Activated T-cell treated with anti-CD3 and anti-CD28 coated beads for 4 hours (primary cell): ENCODE data around the gene ZYX.
"Not testable (repeated sequence)": the region's sequence is repeated elsewhere in the genome, so short reads cannot be mapped to it uniquely, and the experiment has no call there.

Experiments used
- DNase-seq: peaks from one replicate; pipeline ENCODE4 v3.0.0-alpha.2; 2020

ZYX gene

DNA sequence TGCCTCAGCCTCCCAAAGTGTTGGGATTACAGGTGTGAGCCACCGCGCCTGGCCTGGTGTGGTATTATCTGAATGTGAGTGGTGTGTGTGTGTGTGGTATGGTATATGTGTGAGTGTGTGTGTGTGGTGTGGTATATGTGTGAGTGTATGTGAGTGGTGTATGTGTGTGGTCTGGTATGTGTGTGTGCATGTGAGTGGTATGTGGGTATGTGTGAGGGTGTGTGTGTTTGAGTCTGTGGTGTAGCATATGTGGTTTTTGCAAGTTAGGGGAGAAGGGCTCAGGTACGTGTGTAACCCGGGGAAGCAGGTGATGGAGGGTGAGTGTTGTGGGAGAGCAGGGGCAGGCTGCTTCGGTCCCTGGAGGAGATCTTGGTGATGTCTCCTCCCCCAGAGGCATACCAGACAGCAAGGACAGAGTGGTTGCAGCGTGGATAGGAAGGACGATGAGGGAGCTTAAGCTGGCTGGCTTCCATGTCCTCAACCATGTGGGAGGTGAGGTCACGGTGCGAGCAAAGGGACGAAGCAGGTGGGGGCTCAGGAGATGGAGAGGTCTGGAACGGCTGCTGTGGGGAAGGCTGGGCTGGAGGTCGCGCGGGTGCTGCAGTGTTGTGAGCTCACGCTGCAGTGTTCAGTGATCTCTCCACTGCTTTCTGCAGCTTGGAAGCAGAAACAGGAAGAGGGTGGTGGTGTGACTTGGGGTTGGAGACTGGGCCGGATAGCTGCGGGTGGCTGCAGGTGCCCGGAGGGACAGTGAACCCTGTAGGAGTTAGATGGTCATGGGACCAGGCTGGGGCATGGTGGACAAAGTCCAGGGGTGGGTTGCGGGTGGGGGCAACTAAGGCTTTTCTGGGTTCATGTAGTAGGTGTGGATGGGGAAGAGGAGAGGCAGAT is 5.0 kb downstream of the ZYX start:
- no peak for DNase-seq

DNA sequence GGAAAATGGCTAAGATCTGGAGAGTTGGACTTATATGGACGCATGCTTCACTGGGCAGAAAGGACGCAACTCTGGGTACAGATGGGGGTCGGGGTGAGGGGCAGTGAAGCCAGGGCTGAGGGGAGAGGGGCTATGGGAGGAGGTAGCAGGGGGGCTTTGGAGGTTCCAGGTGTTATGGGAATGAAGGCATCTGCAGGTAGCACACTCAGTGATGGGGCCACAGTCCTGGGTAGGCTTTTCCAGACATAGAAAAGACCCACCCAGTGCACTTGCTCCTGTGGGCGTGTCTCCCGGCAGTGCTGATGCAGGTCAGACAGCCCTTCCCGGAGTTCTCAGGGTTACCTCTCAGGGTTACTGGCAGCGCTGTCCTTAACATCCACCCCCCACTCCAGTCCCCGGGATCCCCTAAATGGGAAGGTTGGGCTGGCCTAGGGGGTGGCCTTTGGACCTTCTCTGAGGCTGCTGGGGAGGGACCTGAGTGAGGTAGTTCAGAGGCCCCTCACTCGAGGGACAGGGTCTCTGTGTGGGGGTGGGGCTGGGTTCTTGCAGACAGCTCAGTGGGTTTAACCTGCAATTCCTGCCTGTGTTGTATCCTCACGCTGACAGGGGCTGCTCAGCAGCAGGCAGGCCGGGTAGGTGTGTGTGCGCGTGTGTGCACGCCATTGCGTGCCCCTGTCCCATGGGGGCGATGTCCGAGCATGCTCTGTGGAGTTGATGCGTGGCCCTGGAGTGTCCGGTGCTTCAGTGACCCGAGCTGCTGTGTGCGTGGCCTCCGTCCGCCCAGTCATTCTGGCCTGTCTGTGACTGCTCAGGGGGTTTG is 6.2 kb downstream of the ZYX start:
- DNase-seq: no peak

DNA sequence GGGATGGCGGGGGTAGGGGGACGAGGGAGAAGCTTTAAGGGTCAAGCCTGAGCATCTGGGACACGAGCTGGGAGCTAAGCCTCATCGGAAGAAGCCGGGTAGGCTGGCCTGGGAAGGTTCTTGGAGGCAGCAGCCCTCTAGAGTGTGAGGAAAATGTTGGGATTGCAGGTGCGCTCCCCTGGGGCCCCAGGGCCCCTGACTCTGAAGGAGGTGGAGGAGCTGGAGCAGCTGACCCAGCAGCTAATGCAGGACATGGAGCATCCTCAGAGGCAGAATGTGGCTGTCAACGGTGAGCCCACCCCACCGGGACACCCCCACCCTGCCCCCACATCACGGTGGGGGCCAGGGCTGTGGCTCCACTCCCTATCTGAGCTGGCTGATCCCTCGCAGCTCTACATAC is 6.9 kb downstream of the ZYX start:
- no peak for DNase-seq

DNA sequence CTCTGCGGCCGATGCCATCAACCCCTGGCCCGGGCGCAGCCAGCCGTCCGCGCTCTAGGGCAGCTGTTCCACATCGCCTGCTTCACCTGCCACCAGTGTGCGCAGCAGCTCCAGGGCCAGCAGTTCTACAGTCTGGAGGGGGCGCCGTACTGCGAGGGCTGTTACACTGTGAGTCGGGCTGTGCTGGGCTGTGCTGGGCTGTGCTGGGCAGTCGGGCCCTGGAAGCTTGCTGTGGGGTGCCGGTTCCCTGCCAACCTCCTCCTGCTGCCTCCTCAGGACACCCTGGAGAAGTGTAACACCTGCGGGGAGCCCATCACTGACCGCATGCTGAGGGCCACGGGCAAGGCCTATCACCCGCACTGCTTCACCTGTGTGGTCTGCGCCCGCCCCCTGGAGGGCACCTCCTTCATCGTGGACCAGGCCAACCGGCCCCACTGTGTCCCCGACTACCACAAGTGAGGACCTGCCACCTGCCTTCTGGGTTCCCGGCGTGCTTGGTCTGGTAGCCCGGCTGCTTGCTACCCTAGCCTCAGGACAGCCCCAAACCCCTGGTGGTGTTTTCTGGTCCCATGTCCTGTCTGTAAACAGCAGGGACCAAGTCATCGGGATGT is 7.5 kb downstream of the ZYX start:
- DNase-seq: no peak

DNA sequence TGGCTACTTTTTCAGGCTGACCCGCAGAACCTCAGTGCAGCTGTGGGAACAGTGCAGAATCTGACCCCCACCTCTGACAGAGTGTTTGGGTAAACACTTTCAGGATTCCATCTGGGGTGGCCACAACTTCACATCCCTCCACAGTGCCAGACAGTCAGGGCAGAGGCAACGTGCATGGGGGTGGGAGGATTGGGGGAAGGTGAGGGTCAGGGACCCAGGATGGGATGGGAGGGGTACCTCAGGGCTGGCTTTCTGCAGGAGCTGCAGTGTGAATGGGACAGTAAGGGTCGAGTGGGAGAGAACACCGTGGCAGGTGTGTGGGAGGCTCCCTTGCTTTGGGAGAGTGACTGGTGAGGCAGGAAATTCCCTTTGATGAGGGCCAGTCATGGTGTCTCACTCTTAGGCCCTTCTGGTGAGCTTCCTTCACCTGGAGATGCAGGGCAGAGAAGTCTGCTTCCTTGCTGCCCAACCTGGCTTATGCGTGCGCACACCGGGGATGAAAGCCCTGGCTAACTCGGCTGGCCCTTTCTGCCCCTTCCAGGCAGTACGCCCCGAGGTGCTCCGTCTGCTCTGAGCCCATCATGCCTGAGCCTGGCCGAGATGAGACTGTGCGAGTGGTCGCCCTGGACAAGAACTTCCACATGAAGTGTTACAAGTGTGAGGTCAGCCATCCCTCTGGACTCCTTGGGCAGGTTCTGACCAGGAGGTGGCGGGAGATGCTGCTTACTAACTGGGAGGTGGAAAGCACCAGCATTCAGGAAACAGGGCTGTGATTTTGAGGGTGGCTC is 8.4 kb downstream of the ZYX start:
- DNase-seq: no peak

DNA sequence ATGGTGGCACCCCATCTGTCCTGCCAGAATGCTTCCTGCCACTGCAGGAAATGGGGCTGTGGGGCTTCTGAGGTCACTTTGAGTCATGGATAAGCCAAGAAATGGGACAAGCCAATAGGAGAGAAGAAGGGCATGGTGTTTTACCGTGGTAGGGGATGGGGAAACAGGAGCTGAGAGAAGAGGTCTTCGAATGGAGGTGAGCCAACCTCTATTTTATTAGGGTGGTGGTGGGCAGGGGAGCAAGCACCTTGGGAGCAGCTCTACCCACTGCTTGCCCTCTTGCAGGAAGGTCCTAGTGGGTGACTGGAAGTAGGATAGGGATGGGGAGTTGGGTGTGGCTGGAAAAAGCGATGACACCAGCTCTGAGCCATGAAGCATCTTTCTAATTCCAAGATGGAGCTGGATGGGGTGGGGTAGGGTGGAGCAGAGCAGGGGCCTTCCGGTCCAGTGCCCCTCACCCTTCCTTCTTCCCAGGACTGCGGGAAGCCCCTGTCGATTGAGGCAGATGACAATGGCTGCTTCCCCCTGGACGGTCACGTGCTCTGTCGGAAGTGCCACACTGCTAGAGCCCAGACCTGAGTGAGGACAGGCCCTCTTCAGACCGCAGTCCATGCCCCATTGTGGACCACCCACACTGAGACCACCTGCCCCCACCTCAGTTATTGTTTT is 9.1 kb downstream of the ZYX start:
- no peak for DNase-seq

DNA sequence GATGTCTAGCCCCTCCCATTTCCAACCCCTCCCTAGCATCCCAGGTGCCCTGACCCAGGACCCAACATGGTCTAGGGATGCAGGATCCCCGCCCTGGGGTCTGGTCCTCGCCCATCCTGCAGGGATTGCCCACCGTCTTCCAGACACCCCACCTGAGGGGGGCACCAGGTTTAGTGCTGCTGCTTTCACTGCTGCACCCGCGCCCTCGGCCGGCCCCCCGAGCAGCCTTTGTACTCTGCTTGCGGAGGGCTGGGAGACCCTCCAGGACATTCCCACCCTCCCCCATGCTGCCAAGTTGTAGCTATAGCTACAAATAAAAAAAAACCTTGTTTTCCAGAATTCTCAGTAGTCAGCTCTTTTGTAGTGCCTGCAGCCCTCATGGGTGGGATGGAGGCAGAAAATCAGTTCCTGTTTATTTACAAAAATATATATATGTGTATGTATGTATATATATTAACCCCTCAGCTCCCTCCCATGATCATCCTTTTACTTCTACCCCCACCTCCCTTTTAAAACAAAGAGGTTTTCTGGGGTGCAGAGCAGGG is 9.7 kb downstream of the ZYX start:
- no peak for DNase-seq

DNA sequence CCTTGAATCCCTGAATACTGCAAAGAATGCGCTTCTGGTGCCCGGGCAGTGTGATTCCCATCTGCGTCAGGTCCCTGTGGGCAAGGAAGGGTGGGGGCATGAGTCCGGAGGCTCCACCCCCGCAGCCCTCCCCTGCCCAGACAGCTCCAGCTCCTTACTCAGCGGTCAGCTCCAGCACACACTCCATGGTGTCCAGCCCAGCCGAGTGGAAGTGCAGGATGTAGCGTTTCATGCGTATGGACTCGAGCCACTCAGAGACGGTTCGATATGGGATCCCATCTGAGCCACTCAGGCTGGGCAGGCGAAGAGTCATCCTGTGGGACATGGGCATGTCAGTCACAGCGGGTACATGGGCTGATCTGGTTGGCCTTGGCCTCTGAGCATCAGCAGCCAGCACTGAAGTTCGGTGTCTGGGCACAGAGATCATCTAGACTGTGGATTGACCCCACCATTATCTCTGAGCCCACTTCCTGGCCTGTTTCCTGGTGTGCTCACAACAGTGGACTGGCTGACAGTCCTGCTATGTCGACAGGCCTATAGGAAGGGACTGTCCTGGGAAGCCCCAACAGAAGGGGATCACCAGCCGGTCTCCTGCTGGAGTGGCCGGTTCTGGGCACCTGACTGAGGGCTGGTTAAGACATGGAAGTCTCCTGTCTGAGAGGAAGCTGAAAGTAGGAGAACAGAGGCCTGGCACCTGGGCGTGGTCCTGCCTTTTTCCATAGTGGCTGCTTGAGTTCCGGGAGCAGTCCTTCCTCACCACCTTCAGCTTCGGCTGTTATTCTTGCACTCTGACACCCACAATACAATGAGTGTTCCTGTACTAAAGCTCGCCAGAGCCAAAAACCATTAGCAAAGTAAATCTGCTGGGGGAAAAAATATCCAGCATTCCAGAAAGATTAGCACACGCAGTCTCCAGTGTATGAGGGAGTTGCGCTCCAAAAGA is 10.6 kb downstream of the ZYX start:
- DNase-seq: no peak

DNA sequence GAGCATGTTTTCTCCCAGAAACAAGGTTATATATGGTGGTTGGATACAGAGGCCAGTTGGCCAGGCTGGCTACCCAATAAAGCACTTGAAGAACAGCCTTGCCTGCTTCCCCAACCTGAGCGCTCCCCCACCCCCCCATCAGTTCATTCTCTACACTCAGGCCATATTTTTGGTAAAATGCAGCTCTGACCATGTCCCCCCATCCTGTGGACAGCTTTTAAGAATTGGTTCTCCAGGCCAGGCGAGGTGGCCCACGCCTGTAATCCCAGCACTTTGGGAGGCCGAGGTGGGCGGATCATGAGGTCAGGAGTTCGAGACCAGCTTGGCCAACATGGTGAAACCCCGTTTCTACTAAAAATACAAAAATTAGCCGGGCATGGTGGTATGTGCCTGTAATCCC is 11.3 kb downstream of the ZYX start:
- not testable (repeated sequence) for DNase-seq

DNA sequence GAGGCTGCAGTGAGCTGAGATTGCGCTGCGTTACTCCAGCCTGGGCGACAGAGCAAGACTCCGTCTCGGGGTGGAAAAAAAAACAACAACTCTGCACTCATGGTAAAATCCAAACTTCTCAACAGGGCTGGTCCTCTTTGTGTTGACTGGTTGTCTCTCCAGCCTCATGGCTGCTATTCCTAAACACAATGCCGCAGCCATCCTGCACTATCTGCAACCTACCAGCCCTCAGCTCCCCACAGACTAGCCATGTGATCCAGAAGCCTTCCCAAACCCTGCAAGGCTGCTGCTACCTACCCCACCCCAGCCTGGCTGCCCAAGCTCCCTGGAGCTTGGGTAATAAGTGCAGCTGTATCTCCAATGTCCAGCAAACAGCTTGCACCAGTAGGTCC is 11.7 kb downstream of the ZYX start:
- DNase-seq: no peak

DNA sequence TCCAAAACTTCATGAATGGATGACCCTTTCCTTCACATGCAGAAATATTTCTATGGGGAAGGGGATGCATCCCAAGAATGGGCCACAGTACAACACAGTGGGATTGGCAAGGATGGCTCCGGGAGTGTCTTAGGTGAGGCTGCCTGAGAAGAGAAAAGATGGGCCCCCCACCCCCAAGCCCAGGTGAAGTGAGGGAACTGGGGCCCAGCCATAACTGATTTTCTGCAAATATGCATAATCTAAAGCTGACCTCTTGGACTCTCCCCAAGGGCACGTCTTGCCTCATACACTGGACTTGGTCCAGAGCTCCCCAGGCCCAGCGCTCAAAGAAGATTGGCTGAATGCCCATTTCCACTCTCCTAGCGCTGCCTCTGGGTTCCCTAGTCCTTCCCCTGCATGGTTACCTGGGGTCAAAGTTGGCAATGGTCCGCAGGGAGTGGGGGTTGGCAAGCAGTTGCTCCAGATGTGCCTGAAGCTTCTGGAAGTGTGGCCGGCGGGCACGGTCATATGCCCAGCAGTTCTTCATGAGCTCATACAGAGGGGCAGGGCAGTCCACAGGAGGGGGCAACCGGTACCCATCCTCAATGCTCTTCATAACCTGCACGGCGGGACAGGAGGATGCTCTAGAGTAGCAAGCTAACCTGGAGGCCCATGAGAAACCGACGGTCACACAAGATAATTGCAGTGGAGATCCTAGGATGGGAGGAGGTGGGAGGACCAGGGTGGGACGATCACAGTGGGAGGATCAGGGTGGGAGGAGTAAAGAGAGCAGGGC is 12.3 kb downstream of the ZYX start:
- DNase-seq: no peak

DNA sequence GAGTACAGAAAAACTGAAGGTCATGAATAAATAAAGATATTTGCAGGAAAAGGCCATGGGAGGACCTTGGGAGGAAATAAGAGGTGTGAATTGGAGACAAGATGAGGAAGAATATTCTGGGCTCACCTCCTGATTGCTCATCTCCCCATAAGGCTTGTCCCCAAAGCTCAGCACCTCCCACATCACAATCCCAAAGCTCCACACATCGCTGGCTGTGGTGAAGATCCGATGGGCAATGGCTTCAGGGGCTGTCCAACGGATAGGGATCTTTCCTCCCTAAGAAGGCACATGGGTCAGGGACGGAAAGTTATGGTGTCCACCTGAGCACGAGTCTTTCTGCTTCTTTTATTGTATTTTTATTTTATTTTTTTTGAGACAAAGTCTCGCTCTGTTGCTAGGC is 12.9 kb downstream of the ZYX start:
- DNase-seq: no peak

DNA sequence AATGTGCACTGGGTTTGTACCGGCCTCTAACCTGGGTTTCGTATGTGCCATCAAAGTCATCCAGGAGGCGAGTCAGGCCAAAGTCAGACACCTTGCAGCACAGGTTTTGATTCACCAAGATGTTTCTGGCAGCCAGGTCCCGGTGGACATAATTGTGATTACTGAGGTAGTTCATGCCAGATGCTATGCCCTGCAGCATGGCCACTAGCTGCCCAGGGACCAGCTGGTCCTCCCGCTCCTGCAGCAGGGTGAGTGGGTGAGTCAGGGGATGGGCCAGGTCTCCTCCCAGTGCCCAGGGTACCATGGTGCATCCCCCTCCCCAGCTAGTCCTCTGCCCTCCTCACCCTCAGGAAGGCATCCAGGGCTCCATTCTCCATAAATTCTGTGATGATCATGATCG is 13.6 kb downstream of the ZYX start:
- DNase-seq: no peak

DNA sequence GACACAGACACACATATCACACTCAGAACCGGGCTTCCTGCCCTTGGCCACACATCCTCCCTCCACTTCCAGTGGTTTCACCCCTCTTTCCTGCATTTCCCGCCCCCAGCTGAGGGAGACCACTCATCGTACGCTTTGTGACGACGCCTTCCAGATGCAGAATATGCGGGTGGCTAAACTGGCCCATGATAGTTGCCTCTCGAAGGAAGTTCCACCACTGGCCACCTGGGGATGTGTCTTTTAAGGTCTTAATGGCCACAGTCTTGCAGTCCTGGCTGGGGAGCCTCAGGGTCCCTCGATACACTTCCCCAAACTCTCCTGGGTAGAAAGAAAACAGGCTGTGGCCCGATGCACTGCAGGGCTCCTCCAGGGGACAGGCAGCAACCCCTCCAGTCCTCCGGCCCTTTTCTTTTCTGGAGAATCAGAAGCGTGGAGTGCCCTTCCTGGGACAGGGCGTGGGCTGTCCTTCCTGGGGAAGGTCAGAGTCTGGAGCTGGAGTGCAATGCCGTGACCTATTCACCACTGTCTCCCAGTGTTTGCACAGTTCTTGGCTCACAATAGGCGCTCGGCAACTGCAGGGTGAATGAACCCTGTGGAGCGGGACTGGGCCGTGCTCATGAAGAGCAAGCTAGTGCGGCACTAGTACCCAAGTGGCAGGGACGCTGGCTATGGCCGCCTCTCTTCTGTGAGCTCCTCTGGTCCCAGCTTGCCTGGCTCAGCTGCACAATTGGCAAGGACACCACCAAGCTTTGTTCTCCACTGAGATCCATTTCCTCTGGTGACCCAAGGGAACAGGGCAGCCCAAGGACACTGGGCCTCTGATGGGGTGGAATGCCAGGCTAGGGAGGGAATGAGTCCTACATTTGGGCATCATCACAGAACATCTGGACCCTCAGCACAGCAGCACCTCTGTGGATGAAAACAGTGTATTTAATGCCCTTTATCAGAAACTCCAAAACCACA is 14.3 kb downstream of the ZYX start:
- no peak for DNase-seq

DNA sequence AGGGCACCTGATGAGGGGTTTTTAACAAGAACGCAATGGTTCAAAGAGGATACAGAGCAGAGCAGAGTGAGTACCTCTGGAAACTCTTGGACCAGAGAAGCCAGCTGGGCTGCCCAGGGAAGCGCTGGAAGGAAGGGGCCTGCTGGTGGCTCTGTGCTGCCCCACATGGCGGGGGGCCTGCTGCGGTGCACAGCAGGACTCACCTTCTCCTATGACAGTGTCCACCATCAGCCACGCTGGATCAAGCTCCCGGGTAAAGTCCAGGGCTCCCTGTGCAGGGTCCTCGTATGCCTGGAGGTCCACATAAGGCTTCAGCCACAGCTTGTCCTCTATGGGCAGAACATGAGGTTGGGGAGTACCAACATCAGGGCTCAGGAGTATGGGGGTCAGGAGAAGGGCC is 15.0 kb downstream of the ZYX start:
- DNase-seq: no peak

DNA sequence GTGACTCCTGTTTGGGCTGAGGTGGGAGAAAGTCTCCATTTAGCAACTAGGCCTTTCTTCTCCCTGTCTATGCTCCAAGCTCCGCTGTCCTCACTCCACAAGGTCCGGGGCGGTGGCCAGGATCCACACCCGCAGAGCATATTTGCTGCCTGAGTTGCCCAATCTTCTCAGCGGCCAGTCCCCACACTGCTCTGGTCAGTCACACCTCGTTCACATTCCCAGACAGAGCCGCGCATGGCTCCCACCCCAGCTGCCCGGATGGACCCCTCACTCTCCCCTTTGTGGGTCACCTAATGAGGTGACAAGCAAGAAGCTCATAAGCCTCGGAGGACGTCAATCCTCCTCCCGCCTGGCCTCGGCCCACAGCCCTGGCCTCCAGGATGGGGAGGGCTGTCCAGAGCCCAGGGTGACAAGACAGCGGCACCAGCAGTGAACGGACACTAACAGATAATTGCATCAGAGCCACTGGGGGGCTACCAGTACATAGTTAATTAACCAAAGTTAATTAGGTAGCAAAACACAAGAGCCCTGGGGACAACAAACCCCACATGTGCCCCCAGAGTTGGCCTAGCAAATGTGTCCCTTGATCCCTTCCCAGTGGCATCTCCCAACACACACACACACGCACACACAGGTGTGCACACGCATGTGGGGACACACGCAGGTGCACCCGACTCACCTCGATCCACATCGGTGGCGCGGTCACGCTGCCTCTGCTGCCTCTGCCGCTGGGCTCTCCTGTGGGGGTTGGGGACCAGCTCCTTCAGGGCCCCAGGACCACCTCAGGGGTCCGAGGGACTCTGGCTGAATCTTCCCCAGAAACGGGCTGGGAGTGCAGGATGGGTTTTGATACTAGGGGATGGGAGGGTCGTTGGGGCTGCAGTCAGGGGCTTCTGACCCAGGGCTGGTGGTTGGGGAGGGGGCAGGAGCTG is 15.7 kb downstream of the ZYX start:
- DNase-seq: no peak

DNA sequence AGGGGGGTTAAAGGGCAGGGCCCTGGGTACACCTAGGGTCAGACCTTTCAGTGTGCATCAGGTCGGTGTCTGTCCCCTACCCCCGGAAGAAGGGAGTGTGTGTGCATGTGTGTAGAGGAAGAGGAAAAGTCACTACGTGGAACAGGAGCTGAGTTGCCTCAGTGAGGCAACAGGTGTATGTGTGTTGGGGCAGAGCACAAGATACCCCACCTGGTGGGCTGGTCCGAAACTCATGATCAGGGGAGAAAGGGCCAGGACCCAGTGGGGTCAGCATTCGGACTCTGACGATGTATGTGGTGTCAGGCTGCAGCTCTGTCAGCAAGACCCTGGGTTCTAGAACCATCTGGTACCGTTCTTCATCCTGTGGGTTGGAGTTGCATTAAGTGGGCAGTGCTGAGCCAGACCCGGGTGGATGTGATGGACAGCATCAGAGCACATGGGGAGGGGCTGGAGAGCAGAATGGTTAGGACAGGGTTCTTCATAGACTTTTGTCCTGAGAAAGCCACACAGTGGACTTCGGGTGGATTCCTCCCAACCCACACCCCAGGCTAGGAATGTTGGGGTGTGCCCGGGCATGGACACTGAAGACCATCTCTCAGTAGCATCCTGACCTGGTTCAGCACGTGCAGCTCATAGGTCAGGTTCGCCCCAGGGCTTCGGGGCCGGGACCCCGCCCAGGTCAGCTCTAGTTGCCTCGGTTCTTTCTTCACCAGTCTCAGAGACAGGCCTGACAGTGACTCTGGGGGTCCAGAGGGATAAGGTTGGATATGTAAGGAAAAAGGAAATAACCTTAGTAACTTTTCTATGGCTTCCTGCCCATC is 16.8 kb downstream of the ZYX start:
- DNase-seq: no peak
